GM18520 (cell line): ENCODE data around the gene MRRF.
A peak's percentile ranks its signal among the peaks of the same experiment; 100 is the strongest.
"Not testable (repeated sequence)": the region's sequence is repeated elsewhere in the genome, so short reads cannot be mapped to it uniquely, and the experiment has no call there.

Experiments used
- ATAC-seq: cut with Tn5 transposase; IDR thresholded peaks from one replicate; pipeline ENCODE4 v1.9.1; 2021; ENCODE audit not compliant: unreplicated experiment

The MRRF gene

GRCh38 chr9:122350577-122351355 lies 86.1 kb downstream of the MRRF start:
- ATAC-seq: peak; percentile 89

- no peak for ATAC-seq
Observed at GRCh38 chr9:122354536-122355199, 90.0 kb downstream of the MRRF start.

GRCh38 chr9:122355336-122355875 lies 90.7 kb downstream of the MRRF start:
- no peak for ATAC-seq

GRCh38 chr9:122356627-122357026 lies 91.9 kb downstream of the MRRF start:
- ATAC-seq: no peak

- no peak for ATAC-seq
Observed at GRCh38 chr9:122360891-122361290, 96.2 kb downstream of the MRRF start.

GRCh38 chr9:122363131-122363530 lies 98.4 kb downstream of the MRRF start:
- ATAC-seq: not testable (repeated sequence)

- ATAC-seq: no peak
Observed at GRCh38 chr9:122364117-122364782, 99.6 kb downstream of the MRRF start.

GRCh38 chr9:122364783-122365150 lies 100.1 kb downstream of the MRRF start:
- no peak for ATAC-seq

- no peak for ATAC-seq
Observed at GRCh38 chr9:122366074-122366660, 101.5 kb downstream of the MRRF start.

- ATAC-seq: no peak
Observed at GRCh38 chr9:122367065-122367464, 102.4 kb downstream of the MRRF start.

- ATAC-seq: no peak
Observed at GRCh38 chr9:122367774-122368460, 103.2 kb downstream of the MRRF start.

- ATAC-seq: no peak
Observed at GRCh38 chr9:122368642-122369041, 104.0 kb downstream of the MRRF start.

- no peak for ATAC-seq
Observed at GRCh38 chr9:122370303-122370702, 105.6 kb downstream of the MRRF start.

GRCh38 chr9:122370869-122371755 lies 106.4 kb downstream of the MRRF start, which contains the start of gene PTGS1:
PTGS1 (plus strand) TSS chr9:122371024; CDS start chr9:122371085, 61 bp downstream.
- ATAC-seq: no peak

GRCh38 chr9:122371846-122372245 lies 107.2 kb downstream of the MRRF start:
- no peak for ATAC-seq

GRCh38 chr9:122372856-122373845 lies 108.5 kb downstream of the MRRF start:
- no peak for ATAC-seq

GRCh38 chr9:122374885-122375420 lies 110.3 kb downstream of the MRRF start:
- no peak for ATAC-seq

- ATAC-seq: no peak
Observed at GRCh38 chr9:122376796-122377195, 112.1 kb downstream of the MRRF start.
